ENCODE results near the gene LAMA1. TPM values are rescaled to one million over a fixed set of nuclear protein-coding genes. Genes with fewer than 3 reads are reported as not detected.

Gene LAMA1
- total and polyA plus RNA-seq, 2 of the 4 experiments (the other 2 are of a cell fraction) = 10.9 to 15.5 TPM

- TF ChIP-seq NFE2L2 (IDR thresholded peaks at IDR 0.05; ENCODE audit: low read depth, low read length) (no peak), RCOR1 (IDR thresholded peaks at IDR 0.05; ENCODE audit: insufficient replicate concordance, low read length) (no peak), BHLHE40 (IDR thresholded peaks at IDR 0.05; ENCODE audit: low read depth, low read length) (no peak), FOS (IDR thresholded peaks at IDR 0.05; ENCODE audit: low read depth, low read length) (no peak), RAD21 (IDR thresholded peaks at IDR 0.05; ENCODE audit: low read length) (no peak), POLR2A (IDR thresholded peaks at IDR 0.05; ENCODE audit: low read depth, low read length) (no peak), MAZ (IDR thresholded peaks at IDR 0.05; ENCODE audit: borderline replicate concordance, low read depth, low read length) (no peak), MXI1 (IDR thresholded peaks at IDR 0.05; ENCODE audit: borderline replicate concordance, low read depth, low read length) (no peak), CTCF (conservative IDR thresholded peaks at IDR 0.05; ENCODE audit: low read depth, low read length) (no peak), ELK1 (IDR thresholded peaks at IDR 0.05; ENCODE audit: borderline replicate concordance, low read depth, low read length) (no peak), CHD1 (IDR thresholded peaks at IDR 0.05; ENCODE audit: low read depth, low read length) (no peak), MAFK (IDR thresholded peaks at IDR 0.05; ENCODE audit: low read depth, low read length) (no peak), RFX5 (IDR thresholded peaks at IDR 0.05; ENCODE audit: low read depth, low read length) (no peak), USF2 (IDR thresholded peaks at IDR 0.05; ENCODE audit: low read depth, low read length) (no peak), SMC3 (IDR thresholded peaks at IDR 0.05; ENCODE audit: low read depth, low read length) (no peak), CEBPB (IDR thresholded peaks at IDR 0.05; ENCODE audit: low read depth, low read length) (no peak)
- H3K4me2 ChIP-seq (ENCODE audit: low read depth, low read length) = no peak overlapping the region
- WGBS, 2 experiments (ENCODE audit: extremely low coverage in 2 of 2, insufficient read length in 1 of 2) = no CpG with 5 or more reads among the region's 8 CpGs
- DNase-seq = no peak
- H3K4ac ChIP-seq (ENCODE audit: low read depth, low read length) = no peak overlapping the region
- no peak overlapping the region for H2BK15ac ChIP-seq (ENCODE audit: low read depth, low read length)
- no peak overlapping the region for H4K8ac ChIP-seq (ENCODE audit: low read depth in 2 of 2, low read length in 2 of 2)
- H3K9ac ChIP-seq (ENCODE audit: low read depth, low read length) = no peak overlapping the region
- H2BK5ac ChIP-seq (ENCODE audit: low read depth, low read length, poor library complexity, severe bottlenecking) = no peak overlapping the region
- no peak overlapping the region for H4K91ac ChIP-seq (ENCODE audit: insufficient read depth, low read depth, low read length)
- H3K56ac ChIP-seq (ENCODE audit: extremely low read depth, insufficient read depth, low read length) = no peak overlapping the region
- no peaks in the 10 kb centered on the region for H3K27me3 ChIP-seq (ENCODE audit: control insufficient read depth, insufficient read depth, low read length)
- H2BK120ac ChIP-seq (ENCODE audit: low read depth, low read length) = no peak overlapping the region
- no peaks in the 10 kb centered on the region for H3K9me1 ChIP-seq (ENCODE audit: insufficient read depth, low read length)
- no peak overlapping the region for H3K4me3 ChIP-seq (ENCODE audit: insufficient read depth, low read depth, low read length)
- H2AK9ac ChIP-seq (replicated peaks; ENCODE audit: low read depth, low read length, poor library complexity) = peak overlapping the region; percentile 56
- H2BK20ac ChIP-seq (ENCODE audit: low read depth, low read length) = no peak overlapping the region
- no peaks in the 10 kb centered on the region for H3K36me3 ChIP-seq (ENCODE audit: control insufficient read depth, insufficient read depth, low read length)
- no peaks in the 10 kb centered on the region for H3K79me1 ChIP-seq (ENCODE audit: low read depth in 1 of 2, low read length in 2 of 2)
- no peak overlapping the region for H3K27ac ChIP-seq (ENCODE audit: insufficient read depth, low read length)
- H4K20me1 ChIP-seq (ENCODE audit: insufficient read depth, low read length) = no peaks in the 10 kb centered on the region
- BruUV-seq (replicated peaks) = no TSS peak
- ChIA-PET CTCF (no interaction called here), POLR2A (ENCODE audit: unreplicated experiment) (no interaction called here)
- dilution Hi-C loops (cut with HindIII; ENCODE audit: low sequenced_read_pairs, unreplicated experiment) (no loop called here), in situ Hi-C loops (cut with MboI; ENCODE audit: low sequenced_read_pairs) (no loop called here), intact Hi-C loops (cut with micrococcal nuclease) (no loop called here)
- no peak overlapping the region for H3K18ac ChIP-seq (ENCODE audit: low read depth, low read length)
- H3K14ac ChIP-seq (replicated peaks; ENCODE audit: low read depth, low read length) = no peak overlapping the region
- no peaks in the 10 kb centered on the region for H3K9me3 ChIP-seq (ENCODE audit: control insufficient read depth, insufficient read depth, low read length)
- H2AFZ ChIP-seq (replicated peaks; ENCODE audit: low read length, poor library complexity) = no peak overlapping the region
- H3K4me1 ChIP-seq (ENCODE audit: control insufficient read depth, insufficient read depth, low read length) = no peaks in the 10 kb centered on the region
- no peak overlapping the region for H2AK5ac ChIP-seq (ENCODE audit: low read depth, low read length)
- no peak overlapping the region for H3K23ac ChIP-seq (ENCODE audit: low read depth, low read length)
- ATAC-seq (ENCODE audit: low read depth) = no peak
- H4K5ac ChIP-seq (ENCODE audit: low read depth, low read length) = no peak overlapping the region
These were observed 45.0 kb downstream of the LAMA1 start for GRCh38 chr18:7072593-7072992.
